Smooth muscle cell of the brain vasculature (primary cell): ENCODE results near the gene MMP2.

Experiments used
- DNase-seq: peaks from one replicate; pipeline ENCODE4 v3.0.0-alpha.2; 2012; ENCODE audit warnings: low read depth, low spot score

MMP2 gene

DNA sequence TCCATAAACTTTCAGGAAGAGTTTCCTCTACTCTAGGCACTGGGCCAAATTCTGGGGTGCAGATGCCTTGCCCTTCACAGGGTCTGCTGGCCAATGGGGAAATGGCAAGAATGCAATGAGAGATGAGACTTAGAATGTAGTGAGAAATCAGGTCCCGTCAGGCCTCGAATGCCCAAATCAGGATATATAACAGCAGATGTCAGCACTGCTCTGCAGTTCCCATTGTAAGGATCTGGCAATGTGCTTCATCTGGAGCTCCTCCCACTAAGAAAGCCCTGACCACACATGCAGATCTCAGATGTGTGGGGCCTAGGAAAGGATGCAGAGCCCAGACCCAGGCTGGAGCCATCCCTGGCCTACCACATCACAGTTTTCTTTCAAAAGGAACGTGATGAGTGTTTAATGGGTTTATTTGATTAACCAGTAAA is 16.0 kb downstream of the MMP2 start:
- peak; percentile 53 for DNase-seq

DNA sequence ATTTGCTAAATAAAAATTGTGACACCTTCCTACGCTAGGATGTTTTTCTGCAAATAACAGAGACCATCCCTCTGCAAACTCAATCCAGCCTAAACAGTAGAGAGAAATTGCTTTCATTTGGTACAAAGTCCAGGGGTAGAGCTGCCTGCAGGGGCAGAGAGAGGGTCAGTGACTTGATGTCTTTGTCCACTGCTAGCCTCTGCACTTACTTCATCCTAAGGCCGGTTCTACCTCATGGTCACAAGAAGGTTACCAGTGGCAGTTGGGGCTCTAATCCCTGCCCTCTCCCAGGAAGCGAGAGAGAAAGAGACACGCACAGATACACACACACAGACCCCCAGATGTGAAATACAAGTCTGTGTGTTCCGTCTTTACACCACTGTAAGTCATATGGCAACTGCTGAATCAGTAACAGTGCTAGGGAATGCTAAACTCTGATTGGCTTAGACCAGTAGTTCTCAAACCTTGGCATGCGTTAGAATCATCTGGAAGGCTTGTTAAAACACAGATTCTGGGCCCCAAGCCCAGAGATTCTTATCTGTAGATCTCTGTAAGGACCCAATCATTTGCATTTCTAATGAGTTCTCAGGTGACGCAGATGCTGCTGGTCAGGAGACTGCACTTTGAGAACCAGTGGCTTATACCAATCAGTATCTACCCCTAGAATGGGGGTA is 16.8 kb downstream of the MMP2 start:
- no peak for DNase-seq

DNA sequence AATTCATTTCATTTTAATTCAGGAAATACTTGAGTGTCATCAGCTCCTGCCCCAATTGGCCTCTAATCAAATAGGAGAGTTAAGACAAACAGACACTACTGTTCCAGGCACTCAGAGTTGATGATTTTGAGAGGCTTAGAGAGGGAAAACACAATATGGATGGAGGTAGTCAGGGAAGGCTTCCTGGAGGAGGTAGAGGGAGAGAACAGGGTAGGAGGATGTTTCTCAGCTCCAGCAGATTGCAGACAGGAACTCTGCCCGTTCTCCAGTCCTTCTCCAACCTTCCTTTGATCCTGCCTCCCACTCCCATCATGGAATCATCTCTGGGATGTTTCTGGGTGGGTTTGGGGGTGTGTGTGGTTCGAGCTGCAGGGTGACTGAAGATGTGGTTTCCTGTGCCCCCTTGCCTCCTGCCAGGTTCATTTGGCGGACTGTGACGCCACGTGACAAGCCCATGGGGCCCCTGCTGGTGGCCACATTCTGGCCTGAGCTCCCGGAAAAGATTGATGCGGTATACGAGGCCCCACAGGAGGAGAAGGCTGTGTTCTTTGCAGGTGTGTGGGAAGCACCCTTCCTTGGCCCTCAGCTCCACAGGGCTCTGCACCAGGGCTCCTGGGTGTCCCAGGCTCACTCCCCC is 17.6 kb downstream of the MMP2 start:
- no peak for DNase-seq

DNA sequence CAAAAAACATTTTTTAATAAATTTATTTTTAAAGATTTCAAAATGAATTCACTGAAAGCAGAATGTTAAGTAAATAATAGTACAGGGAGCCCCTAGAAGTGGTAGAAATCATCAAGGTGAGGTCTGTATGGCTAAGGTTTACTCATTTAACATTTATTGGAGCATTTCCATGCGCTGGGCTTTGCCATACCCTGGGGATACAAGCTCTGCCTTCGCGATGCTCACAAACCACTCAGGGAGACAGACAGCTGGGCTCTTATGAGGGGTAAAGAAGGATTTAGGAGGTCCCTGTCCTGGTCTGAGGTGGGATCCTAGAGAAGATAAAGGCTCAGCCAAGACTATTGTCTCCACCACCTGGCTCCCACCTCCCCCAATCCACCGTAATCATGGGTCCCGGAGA is 18.6 kb downstream of the MMP2 start:
- no peak for DNase-seq

DNA sequence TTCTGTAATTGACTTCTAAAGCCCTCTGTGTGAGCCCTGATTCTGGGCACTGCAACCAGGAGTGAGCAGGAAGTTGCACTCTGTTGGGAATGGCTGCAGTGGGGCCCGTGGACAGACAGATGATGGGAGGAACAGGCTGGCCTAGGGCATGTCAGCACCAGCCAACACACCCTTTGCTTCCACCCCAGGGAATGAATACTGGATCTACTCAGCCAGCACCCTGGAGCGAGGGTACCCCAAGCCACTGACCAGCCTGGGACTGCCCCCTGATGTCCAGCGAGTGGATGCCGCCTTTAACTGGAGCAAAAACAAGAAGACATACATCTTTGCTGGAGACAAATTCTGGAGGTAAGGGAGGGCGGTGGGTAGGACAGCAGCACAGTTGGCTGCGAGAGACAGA is 19.1 kb downstream of the MMP2 start:
- no peak for DNase-seq

DNA sequence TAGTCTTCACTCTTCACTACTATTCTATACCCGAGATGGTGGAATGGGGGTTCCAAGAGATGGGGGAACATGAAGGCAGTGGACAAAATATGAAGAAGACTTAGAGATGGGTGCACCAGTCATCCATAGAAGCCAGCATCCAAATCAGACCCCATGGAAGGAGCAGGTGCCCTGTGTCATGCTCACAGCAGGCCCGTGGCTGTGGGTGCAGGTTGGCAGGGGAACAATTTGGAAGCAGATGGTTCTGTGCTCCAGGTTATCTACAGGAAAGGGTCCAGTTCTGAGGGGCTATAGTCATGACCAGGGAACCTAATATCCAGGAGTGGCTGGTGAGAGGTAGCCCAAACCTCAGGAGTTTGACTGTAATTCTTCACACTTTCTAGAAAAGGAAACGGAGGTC is 20.3 kb downstream of the MMP2 start:
- DNase-seq = no peak

DNA sequence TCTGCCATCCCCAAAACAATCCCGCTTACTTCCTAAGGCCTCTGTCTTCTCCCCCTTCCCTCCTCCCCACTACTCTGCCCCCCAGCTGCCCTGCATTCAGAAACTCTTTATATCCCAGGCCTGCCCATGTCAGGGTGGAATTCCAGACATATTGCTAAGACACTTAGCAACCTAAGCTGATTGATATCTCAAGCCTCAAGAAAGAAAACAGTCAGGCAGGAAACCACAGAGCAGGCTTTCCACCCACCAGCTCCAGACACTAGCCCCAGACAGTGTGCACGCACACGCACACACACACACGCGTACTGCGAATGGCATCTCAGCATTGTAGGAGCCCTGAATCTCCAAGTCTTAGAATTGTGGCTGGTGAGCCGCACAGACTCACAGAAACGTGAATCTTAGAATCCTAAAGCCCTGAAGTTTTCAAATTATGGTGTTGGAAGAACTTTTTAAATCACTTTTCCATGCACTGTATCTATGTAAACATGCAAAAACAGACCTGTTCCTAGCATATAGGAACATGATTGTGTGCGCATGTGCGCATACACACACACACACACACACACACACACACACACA is 21.0 kb downstream of the MMP2 start:
- DNase-seq = peak; percentile 52

DNA sequence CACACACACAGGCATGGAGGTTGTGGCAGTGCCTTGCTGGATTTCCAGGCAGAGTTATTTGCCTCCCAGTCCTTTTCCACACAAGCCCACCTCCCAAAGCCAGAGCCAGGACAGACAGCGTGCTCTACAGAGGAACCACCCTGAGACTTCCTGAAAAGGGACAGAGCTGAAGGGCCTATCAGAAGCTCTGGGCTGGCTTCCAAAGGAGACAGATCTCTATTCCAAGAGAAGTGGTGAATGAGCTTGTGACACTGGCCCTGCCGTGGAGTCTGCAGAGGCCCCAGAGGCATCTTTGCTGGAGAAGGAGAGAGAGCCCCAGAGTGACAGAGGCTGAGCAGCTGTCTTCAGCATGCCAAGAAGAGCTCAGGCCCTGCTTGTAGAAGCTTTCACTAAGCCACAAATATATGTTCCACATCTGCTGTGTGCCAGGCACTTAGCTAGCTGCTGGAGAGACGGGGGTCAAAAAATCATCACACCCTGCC is 21.6 kb downstream of the MMP2 start:
- DNase-seq = no peak

DNA sequence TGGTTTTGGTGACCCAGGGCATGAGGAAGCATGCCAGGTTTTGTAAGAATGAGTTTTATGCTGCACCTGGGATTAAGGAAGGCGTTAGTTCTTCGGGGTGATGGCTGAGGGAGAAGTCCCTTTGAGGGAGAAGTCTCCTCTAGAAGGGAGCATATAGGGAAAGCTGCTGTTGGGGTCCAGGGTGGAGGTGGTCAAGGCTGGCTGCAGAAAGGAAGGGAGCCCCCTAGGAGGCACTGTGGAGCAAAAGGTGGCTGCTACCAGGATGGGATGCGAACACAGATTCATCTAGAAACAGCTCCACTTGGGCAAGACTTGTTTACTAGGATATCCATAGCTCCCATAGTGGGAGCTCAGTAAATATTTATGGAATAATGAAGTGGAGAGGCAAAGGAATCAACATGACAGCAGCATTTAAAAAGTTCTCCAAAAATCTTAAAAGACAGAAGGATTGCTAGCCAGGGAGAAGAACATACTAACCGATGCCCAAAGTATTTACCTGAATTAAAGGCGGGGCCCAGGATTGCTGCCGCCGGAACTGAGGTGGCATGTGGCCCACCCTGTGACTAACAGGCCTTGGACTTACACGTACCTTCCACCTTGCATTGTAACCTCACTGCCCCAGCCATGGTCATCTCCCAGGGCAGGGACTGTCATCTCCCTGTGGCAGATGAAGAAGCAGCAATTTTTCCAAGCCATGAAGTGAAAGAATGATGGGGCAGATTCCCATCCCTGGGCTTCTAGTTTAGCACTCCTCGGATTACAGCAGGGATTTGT is 22.7 kb downstream of the MMP2 start:
- DNase-seq = no peak

DNA sequence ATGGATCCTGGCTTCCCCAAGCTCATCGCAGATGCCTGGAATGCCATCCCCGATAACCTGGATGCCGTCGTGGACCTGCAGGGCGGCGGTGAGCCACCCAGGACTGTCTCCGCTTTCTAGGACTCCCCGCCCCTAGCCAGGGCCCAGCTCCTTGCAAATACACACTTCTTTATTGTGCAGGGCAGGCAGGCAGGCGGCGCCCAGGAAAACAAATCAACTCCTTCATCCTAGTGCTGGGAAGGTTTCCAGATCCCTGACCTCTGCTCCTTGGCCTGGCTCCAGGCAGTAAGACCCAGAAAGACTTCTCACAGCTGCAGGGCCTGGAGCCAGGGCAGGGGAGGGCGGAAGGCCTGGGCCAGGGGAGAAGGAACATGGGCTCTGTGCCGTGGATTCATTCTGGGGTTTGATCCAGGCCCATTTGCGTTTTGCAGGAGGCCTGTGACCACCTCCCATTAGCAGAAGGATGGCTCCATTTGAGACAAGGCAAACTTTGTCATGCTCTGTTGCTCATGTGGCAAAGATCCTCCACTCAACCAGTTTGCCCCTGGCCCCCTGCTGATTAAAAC is 23.9 kb downstream of the MMP2 start:
- DNase-seq = peak; percentile 87

DNA sequence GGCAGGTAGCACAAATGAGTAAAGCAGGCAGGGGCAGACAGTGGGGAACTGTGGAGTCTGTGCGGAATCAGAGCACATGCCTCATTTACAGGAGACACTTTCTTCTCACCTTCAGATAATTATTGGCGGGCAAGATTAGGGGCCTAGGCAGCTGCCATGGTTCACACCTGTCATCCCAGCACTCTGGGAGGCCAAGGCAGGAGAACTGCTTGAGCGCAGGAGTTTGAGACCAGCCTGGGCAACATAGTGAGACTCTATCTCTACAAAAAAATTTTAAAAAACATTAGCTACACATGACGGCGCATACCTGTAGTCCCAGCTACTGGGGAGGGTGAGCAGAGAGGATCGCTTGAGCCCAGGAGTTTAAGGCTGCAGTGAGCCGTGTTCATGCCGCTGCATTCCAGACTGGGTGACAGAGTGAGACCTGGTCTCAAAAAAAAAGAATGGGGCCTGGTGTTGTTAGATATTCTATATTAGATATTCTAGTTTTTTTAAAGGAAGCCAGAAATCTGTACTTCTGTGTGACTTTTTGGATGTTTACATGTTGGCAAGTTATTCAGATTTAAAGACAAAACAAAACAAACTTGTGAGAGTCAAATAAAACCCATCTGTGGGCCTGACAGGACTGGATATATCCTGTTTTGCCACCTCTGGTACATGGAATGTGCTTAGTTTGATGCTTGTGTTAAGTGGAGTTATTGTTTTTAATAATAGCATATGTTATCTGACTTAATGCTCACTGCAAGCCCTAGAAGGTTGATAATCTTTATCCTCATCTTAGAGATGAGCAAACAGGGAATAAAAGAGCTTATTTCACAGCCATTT is 24.9 kb downstream of the MMP2 start:
- no peak for DNase-seq

DNA sequence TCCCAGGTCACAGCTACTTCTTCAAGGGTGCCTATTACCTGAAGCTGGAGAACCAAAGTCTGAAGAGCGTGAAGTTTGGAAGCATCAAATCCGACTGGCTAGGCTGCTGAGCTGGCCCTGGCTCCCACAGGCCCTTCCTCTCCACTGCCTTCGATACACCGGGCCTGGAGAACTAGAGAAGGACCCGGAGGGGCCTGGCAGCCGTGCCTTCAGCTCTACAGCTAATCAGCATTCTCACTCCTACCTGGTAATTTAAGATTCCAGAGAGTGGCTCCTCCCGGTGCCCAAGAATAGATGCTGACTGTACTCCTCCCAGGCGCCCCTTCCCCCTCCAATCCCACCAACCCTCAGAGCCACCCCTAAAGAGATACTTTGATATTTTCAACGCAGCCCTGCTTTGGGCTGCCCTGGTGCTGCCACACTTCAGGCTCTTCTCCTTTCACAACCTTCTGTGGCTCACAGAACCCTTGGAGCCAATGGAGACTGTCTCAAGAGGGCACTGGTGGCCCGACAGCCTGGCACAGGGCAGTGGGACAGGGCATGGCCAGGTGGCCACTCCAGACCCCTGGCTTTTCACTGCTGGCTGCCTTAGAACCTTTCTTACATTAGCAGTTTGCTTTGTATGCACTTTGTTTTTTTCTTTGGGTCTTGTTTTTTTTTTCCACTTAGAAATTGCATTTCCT is 26.5 kb downstream of the MMP2 start:
- no peak for DNase-seq

DNA sequence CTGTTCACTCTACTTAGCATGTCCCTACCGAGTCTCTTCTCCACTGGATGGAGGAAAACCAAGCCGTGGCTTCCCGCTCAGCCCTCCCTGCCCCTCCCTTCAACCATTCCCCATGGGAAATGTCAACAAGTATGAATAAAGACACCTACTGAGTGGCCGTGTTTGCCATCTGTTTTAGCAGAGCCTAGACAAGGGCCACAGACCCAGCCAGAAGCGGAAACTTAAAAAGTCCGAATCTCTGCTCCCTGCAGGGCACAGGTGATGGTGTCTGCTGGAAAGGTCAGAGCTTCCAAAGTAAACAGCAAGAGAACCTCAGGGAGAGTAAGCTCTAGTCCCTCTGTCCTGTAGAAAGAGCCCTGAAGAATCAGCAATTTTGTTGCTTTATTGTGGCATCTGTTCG is 27.1 kb downstream of the MMP2 start:
- DNase-seq = no peak

DNA sequence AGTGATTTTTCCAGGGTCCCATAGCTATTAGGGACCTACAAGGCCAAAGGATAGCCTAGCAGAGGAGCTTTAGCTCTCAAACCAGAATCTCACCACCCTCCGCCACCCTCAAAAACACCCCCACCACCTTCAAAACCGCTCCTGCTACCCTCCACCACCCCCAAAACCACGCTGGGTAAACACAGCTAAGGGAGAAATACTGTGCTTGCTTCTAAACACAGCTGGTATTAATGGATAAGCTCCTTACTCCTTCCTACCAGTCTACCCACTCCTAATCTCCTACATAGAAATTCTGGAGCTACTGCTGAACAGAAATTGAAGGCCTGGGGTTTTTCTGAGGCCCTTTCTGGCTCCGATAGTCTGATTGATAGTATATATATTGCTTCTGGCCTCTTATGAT is 27.7 kb downstream of the MMP2 start:
- DNase-seq = no peak

DNA sequence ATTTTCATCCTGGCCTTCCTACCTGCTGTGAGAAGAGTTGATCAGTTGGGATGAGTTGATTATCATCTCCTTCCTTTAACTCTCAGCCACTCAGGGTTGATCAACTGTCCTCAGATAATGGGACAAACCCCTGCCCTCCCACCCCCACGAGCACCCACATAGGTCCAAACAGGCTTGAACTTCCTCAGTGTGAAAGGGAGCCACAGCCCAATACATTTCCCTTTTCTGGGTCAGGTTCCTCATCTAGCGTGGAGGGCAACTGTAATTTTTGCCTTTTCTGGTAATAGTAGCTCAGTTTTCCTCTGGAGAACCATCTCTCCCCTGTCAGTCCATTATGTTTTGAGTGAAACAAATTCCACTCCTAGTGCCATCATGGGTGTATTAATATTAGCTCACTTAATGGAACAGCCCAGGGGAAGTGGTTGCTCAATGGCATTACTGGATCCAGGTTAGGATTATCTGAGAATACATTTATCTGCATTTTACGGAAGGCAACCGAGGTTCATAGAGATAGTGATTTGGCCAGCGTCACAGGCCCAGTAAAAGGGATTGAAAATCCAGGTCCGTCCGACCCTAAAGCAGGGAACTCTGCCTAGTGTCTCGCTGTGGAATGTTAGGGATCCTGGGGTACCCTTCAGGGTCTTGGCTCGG is 29.4 kb downstream of the MMP2 start:
- DNase-seq = no peak

DNA sequence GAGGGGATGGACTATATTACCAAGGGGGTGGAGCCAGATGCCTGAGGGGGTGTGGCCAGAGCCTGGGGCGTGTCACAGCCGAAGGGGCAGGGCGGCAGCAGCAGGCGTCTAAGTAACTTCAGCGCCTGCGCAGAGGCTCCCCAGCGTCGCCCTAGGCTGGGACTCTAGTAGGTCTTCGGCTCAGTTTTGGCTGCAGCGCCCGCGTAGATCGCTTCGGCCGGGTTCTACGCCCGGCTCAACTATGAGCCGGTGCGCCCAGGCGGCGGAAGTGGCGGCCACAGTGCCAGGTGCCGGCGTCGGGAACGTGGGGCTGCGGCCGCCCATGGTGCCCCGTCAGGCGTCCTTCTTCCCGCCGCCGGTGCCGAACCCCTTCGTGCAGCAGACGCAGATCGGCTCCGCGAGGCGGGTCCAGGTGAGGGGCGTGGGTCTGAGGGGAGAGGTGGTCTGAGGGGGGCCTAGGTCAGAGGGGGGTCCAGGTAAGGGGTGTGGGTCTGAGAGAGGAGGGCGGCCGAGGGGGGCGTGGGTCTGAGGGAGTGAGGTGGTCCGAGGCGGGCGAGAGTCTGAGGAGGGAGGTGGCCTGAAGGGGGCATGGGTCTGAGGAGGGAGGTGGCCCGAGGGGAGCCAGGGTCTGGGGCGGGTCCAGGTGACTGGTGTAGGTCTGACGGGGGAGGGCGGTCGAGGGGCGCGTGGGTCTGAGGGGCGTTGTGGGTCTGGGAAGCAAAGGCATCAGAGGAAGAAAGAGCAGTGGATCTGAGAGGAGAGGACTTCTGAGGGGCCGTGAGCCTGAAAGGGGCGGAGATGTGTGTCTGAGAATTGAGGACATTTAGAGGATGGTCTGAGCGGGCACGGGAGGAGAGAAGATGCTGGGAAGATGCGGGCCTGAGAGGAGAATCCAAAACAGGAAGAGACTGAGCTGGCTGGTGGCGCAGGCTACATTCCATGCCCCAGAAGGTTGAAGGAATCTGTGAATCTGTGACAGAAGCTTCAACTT is 30.2 kb downstream of the MMP2 start, which contains the start of gene LPCAT2:
LPCAT2 (plus strand) TSS at position 132 of the 991 bp plus-strand sequence; CDS start at position 242, 110 bp downstream.
- DNase-seq = peak; percentile 65

DNA sequence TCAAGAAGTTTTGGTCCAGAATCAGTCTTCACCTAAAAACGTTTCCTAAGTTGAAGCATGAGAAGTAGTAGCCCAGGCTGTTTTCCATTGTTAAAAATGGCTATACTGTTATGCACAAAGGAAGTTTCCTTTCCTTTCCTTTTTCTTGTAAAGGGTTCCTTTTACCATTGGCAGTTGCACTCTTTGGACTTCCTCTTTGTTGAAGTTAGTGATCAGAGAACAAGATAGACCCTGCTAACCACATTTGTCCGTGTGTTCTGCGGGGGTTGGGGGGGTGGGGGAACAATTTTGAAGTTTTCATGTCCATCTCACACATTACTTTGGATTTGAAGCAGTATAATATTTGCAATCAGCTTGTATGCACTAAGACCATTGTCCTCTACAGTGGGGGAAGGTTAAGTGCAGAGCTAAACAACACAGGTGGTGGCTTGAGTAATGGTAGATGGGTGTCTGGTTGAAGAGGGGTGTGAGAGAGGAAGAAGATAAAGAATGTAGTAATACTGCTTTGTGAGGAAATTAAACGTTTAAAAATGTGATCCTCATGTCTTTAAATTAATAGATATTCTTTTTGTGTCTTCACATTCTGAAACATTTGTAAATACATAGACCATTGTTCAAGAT is 31.3 kb downstream of the MMP2 start:
- DNase-seq = no peak

DNA sequence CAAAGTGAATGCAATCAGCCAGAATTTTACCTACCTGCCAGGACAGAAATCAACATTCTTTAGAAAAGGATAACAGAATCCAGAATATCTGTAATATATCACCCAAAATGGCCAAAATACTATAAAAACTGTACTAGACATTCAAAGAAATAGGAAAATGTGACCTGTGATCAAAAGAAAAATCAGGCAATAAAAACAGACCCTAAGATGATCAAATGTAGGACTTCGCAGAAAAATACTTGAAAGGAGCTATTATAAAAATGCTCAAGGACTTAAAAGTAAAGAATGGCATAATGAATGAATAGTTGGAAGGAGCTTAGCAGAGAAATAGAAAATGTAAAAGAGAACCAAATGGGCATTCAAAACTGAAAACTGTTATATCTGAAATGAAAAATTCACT is 33.9 kb downstream of the MMP2 start:
- DNase-seq = no peak
